Esophagus squamous epithelium (tissue), 5 donors: ENCODE data around the gene IL32. TPM values are rescaled to one million over a fixed set of nuclear protein-coding genes. Genes with fewer than 3 reads are reported as not detected.
A peak's percentile ranks its signal among the peaks of the same experiment; 100 is the strongest.

Source experiments
- DNase-seq: peaks from one replicate; lab custom pipeline; 2025; lab: John Stamatoyannopoulos, UW
- H3K27ac ChIP-seq, 4 donors: fragments of 200-600 bp; sonication (generic); one replicate each; pipeline ENCODE4 v1.5.1; 2016 to 2019; ENCODE audit warnings: mild to moderate bottlenecking in 1 of 4
- H3K27me3 ChIP-seq, 4 donors: fragments of 200-600 bp; sonication (generic); 1 replicate in 3 of 4; 2 replicates in 1 of 4; pipeline versions ENCODE4 v1.5.1 to v1.6.0; 2017 to 2021; ENCODE audit warnings: antibody characterized with exemption in 1 of 4
- H3K36me3 ChIP-seq, 3 donors: fragments of 200-600 bp; sonication (generic); one replicate each; pipeline ENCODE4 v1.5.1; 2016 to 2019
- H3K4me1 ChIP-seq, 3 donors: fragments of 200-600 bp; sonication (generic); one replicate each; pipeline ENCODE4 v1.5.1; 2017 to 2019
- H3K4me3 ChIP-seq, 4 donors: fragments of 200-600 bp; sonication (generic); 1 replicate in 3 of 4; 2 replicates in 1 of 4; pipeline ENCODE4 v1.5.1; 2016 to 2019; ENCODE audit warnings: mild to moderate bottlenecking in 2 of 4, moderate library complexity in 1 of 4
- H3K9me3 ChIP-seq, 3 donors: fragments of 200-600 bp; sonication (generic); one replicate each; pipeline ENCODE4 v1.5.1; 2016 to 2019
- CTCF ChIP-seq, 6 experiments: fragments of 450-650 bp in 4 of 6; fragments of 200-600 bp in 2 of 6; sonication (generic) in 2 of 6; IDR thresholded peaks; one replicate each; pipeline ENCODE4 v1.5.1; 2016 to 2019; ENCODE audit warnings: antibody characterized with exemption in 6 of 6, mild to moderate bottlenecking in 4 of 6, moderate library complexity in 4 of 6
- POLR2A ChIP-seq, 4 donors: fragments of 450-650 bp; IDR thresholded peaks; one replicate each; pipeline ENCODE4 v1.6.1; 2017; ENCODE audit warnings: antibody characterized with exemption in 4 of 4, mild to moderate bottlenecking in 4 of 4, moderate library complexity in 3 of 4
- WGBS, 2 donors: methylation state at CpG; one replicate each; pipeline ENCODE4 v1.1.5; 2018; 5-methylcytosine and 5-hydroxymethylcytosine counted together
- intact Hi-C: fragments of 100-400 bp; cut with DNase I; formaldehyde crosslinking; loops from one replicate; pipeline ENCODE4 v1.15.0; 2022
- total RNA-seq, 4 donors: library from RNA; depleted of rRNA; stranded (reverse); fragments of >200 nt; gene quantifications; one replicate each; pipeline ENCODE4 v1.1.0, GENCODE V29; 2016
- donor health status: DM: yes; HTN: yes; CAD: no.

The IL32 gene
- total RNA-seq, 4 donors from 2014 or later: 4.6 to 31.7 (median 17.3) TPM

- peak overlapping the region in 1 of 4 donors; percentile 8 for H3K4me3 ChIP-seq
- no peak for DNase-seq
- no peaks in the 10 kb centered on the region for H3K9me3 ChIP-seq
- TF ChIP-seq CTCF (IDR thresholded peaks at IDR 0.05) (peak; percentile 75 to 85 (median 84)), POLR2A (IDR thresholded peaks at IDR 0.05) (no peak)
- peak overlapping the region in 1 of 4 donors; percentile 25 for H3K27ac ChIP-seq
- peaks cover 0 to 49% (median 0%) of the 10 kb centered on the region in 4 donors for H3K27me3 ChIP-seq
- H3K36me3 ChIP-seq: peaks cover 5 to 42% (median 9%) of the 10 kb centered on the region in 3 donors
- 0% methylated on average over 2 to 6 of the region's 58 CpGs for WGBS, 2 donors
- H3K4me1 ChIP-seq: peaks cover 30 to 80% (median 30%) of the 10 kb centered on the region in 3 donors
- intact Hi-C loops: no loop called here
These were observed 37.3 kb upstream of the IL32 start for GRCh38 chr16:3027983-3028715.

GRCh38 chr16:3028716-3029319 is 36.6 kb upstream of the IL32 start:
- intact Hi-C loops: no loop called here
- no peak for DNase-seq
- TF ChIP-seq CTCF (IDR thresholded peaks at IDR 0.05) (no peak), POLR2A (IDR thresholded peaks at IDR 0.05) (no peak)
- WGBS, 2 donors: 22 to 38% methylated on average over 5 to 9 of the region's 15 CpGs
- Histone ChIP-seq H3K27ac (no peak overlapping the region), H3K4me1 (peaks cover 23 to 75% (median 25%) of the 10 kb centered on the region in 3 donors), H3K36me3 (peaks cover 5 to 49% (median 9%) of the 10 kb centered on the region in 3 donors), H3K9me3 (no peaks in the 10 kb centered on the region), H3K4me3 (no peak overlapping the region), H3K27me3 (peaks cover 0 to 56% (median 0%) of the 10 kb centered on the region in 4 donors)

GRCh38 chr16:3029491-3030221 is 35.8 kb upstream of the IL32 start:
- H3K4me3 ChIP-seq: peak overlapping the region in 2 of 4 donors; percentile 20 to 53
- peaks cover 0 to 64% (median 0%) of the 10 kb centered on the region in 4 donors for H3K27me3 ChIP-seq
- no peak overlapping the region for H3K27ac ChIP-seq

More at GRCh38 chr16:3029491-3030221, 35.8 kb upstream of the IL32 start:
- Histone ChIP-seq H3K4me1 (peaks cover 20 to 74% (median 21%) of the 10 kb centered on the region in 3 donors), H3K36me3 (peaks cover 5 to 52% (median 9%) of the 10 kb centered on the region in 3 donors), H3K9me3 (no peaks in the 10 kb centered on the region)
- no peak for DNase-seq
- intact Hi-C loops: no loop called here
- TF ChIP-seq CTCF (IDR thresholded peaks at IDR 0.05) (no peak), POLR2A (IDR thresholded peaks at IDR 0.05) (no peak)
- 24 to 37% methylated on average over 10 to 24 of the region's 59 CpGs for WGBS, 2 donors
